NK-92 treated with Interleukin-12 subunit alpha and Interleukin-12 subunit beta, amount 100 ng/mL, for 24 hours (cell line): ENCODE data around the gene ZNF609.

Source experiments
- DNase-seq: peaks from one replicate; lab custom pipeline; 2025; lab: John Stamatoyannopoulos, UW

ZNF609 gene

DNA sequence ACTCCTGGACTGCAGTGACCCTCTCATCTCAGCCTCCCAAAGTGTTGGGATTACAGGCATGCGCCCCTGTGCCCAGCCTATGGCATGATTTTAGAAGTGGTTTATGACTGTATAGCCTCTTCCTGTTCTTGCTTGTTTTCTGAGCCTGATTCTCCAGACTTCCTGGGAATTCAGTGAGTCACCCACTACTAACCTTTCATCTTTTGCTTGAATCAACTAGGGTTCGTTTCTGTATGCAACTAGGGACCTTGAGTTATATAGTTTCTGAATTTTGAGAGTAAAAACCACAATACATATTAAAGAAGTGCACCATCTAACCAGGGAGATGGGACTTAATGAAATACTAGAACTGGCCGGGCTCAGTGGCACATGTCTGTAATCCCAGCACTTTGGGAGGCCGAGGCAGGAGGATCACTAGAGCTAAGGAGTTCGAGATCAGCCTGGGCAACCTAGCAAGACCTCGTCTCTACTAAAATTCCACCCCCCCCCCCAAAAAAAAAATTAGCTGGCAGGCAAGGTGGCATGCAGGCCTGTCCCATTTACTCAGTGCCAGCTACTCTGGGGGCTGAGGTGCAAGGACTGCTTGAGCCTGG is 76.0 kb downstream of the ZNF609 start:
- DNase-seq: no peak

DNA sequence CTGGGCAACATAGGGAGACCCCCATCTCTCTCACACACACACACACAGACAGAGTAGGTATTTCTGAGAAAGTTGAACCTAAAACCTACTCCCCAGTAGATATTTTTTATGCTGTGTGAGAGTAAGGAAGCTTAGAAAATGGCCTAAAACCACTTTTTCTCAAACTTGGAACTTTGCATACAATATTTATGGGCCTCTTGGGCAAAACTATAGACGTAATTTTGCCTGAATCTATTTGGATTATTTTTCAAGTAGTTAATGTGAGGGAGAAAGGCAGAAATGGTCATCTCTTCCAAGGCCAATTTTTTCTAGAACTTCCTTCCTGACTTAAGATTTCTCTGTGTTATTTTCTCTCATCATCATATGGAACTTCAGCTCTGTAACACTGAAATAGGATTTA is 81.7 kb downstream of the ZNF609 start:
- no peak for DNase-seq

DNA sequence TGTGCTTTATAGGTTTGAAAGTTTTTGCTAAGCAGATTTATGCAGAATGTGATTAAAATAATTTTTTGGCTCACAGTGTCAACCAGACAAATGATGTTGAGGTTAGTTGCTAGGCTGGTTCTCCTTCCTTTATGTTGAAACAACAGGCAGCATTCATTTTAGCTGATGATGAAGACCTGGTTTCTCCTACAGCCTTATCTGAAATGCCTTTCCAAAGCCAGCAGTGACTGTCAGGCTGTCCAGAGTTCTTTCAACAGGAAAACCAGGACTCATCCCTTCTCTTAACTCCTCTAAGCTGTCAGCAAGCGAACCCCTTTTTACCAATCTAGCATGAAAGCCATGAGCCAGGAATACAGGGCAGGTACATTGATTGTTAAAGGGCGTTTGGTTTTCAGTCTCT is 84.1 kb downstream of the ZNF609 start:
- DNase-seq: no peak

DNA sequence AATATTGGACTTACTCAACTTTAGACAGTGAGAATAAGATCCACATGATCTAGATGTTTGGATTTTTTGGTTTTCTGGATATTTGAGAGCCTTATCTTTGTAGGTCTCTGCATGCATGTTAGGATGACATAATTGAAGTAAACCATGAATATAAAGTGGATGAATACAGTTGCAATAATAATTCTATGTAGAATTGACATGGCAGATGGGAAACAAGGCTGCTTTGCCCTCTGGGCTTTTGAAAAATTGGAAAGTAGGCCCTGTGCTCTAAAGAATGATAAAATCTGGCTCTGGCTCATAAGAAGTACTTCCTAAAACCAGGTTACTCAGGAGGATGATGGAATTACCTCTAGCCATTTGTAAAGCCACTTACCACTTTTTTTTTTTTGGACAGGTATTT is 86.9 kb downstream of the ZNF609 start:
- no peak for DNase-seq

DNA sequence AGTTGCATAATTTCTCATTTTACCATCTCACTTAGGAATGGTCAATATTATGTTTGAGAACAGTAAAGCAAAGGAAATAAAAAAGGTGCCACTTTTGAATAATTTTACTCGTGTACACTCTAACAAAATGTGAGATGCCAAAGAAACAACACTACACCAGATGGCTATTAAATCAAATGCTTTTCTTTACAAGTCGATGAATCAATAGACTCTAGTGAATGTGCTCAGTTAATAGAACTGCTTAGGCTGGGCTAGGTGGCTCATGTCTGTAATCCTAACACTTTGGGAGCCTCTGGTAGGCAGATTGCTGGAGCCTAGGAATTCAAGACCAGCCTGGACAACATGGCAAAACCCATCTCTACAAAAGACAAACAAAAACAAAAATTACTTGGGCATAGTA is 87.9 kb downstream of the ZNF609 start:
- DNase-seq: no peak

DNA sequence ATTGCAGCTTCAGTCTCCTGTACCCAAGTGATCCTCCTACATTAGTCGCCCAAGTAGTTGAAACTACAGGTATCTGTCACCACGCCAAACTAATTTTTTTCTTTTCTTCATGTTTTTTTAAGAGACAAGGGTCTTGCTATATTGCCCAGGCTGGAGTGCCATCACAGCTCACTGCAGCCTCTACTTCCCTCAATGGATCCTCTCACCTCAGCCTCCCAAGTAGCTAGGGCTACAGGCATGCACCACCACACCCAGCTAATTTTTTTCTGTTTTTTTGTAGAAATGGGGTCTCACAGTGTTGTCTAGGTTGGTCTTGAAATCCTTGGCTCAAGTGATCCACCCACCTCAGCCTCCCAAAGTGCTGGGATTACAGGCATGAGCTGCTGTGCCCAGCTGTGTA is 89.5 kb downstream of the ZNF609 start:
- DNase-seq: no peak

DNA sequence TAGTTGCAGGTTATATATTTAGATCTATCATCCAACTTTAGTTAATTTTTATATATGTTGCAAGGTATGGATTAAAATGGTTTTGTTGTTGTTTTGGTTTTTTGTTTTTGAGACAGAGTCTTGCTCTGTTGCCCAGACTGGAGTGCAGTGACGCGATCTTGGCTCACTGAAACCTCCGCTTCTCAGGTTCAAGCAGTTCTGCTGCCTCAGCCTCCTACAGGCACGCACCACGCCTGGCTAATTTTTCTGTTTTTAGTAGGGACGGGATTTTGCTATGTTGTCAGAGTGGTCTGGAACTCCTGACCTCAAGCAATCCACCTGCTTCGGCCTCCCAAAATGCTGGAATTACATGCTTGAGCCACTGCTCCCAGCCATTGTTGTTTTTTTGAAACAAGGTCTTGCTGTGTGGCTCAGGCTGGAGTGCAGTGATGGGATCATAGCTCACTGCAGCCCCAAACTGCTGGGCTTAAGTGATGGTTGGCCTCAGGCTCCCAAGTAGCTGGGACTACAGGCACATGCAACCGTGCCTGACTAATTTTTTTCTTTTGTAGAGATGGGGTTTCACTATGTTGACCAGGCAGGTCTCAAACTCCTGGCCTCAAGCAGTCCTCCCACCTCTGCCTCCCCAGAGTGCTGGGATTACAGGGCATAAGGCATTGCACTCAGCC is 92.0 kb downstream of the ZNF609 start:
- DNase-seq: no peak

DNA sequence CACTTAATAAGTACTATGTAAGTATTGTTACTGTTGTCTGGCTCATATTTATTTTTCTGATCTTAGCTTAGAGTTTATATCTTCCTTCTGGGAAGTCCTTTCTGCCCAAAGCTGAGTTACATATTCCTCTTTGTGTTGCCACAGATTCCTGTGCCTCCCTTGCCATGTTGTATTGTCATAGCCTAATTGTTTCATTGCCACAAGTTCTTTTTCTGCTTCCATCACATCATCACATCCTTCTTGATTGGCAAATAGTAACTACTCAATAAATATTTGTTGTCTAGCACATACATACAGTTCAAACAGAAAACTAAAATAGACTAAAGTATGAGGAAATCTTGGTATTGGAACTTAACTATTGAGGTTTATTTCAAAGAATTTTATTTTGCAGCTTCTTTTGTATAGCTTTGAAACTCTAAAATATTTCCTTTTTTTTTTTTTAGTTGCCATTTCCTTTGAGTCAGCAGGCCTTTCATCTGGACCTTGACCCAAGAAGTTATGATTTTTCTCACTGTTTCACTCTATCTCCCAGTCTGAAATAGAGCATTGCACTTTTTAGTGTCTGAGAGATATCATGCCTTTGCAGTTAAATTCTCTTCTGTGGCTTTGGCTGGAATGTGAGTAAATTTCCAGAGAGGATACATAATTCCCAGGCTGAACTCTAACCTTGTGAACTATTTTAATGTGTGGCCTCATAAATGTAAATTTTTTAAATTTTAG is 98.2 kb downstream of the ZNF609 start:
- no peak for DNase-seq

DNA sequence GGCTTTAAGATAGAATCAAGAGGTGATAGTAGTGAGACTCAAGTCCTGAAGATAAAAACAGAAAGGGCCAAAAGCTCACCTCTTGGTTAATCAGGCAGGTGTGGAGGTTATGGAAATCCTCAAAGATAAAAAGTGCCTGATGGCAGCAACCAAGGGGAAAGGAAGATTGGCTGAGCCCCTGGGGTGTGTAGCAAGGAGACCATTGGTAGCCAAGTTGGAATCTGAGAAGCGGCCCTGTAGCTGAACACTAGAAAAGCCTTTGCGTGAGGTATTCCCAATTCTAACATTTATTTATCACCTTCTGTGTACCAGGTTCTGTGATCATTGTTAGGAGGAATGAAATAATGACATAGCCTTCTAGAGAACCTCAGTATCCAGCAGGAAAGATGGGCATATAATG is 98.9 kb downstream of the ZNF609 start:
- no peak for DNase-seq

DNA sequence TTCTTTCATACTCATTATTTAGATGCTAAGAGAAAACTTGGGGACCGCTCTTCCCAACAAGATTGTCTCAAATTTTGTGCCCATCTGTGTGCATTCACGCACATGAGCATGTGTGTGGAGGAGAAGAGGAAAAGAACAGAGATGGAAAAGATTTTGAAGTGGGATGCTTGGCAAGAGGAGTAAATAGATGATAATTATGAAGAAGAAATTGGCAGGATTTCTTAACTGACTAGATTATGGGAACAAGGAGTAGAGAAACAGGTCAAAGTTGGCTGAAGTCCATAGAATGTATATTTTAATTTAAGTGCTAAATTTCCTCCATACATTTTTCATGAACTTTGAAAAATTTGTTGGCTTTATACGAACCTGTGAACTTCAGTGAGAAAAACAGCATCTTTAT is 100.1 kb downstream of the ZNF609 start:
- no peak for DNase-seq

DNA sequence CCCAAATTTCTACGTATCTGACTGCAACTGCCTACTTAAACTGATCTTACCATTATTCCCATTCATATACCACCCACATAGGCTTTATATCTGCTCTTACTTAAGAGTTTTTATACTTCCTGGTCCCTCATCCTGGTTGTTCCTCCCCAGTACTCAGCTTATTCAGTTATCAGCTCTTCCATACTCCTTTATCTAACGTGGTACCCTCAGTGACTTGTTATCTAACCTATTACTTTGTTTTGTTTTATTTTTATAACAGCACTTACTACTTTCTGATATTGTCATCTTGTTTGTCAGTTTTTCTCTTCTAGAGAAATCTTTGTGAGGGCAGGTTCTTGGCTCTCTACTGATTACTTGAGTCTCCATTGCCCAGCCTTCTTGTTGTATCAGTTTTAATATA is 100.6 kb downstream of the ZNF609 start:
- DNase-seq: no peak

DNA sequence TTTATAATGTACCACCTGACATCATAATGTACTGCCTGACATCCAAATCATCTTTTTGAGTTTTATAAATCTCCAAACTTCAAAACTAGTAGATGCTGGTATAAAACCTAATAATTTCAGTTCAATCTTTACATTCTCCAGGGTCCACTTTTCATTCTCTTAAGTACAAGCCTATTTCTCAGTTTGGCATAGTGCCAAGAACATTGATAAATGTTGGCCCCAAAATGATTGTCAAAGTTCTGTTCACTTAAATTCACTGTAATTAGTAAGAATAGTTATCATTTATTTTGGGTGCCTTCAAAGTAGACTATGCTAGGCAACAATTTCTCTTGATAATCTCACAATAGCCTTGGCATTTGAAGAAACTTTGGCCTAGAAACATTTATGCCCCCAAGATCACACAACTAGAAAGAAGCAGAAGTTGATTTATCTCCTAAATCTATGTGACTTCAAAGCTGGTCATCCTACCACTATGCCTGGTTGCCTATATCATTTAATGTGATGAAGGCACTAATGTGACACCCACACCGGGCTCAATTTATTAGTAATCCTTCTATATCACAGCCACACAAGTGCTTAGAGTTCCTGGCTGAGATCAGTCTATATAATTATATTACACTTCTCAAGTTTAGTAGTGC is 101.7 kb downstream of the ZNF609 start:
- DNase-seq: no peak

DNA sequence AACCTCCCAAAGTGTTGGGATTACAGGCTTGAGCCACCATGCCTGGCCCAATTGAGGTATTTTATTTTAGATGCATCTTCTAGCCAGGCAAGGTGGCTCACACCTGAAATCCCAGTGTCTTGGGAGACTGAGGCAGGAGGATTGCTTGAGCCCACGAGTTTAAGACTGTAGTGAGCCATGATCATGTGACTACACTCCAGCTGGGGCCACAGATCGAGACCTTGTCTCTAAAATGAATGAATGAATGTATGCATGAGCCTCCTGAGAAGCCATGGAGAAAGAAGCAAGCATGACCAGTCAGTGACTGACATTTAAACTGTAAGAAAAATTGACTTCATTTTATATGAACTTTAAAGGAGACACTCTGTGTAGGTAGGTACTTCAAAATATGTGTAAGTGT is 105.7 kb downstream of the ZNF609 start:
- DNase-seq: no peak

DNA sequence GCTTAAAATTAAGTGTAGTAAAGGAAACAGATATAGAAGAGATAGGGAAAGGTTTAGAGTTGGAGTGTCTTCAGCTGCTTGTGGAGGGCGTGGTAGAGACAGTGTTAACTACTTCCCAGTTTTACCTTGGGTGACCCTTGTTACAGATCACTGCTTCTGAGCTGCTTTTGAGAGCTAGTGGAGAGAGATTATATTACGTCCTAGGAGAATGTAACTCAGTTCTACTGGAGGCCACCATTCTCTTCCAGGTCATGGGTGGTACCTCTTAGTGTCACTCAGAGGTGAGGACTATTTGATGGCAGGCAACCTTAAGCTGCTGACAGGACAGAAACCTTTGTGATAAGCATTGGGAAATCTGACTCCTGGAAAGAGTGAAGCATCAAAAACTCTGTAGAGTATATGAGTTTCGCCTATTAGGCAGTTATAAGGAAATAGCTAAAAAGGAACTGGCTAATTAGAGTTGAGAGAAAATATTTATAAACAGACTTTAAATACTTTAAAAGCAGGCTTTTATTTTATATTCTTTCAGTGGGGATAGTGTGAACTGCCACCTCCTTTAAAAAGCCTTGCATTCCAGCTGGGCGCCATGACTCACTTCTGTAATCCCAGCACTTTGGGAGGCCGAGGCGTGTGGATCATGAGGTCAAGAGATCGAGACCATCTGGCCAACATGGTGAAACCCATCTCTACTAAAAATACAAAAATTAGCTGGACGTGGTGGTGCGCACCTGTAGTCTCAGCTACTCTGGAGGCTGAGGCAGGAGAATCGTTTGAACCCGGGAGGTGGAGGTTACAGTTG is 106.5 kb downstream of the ZNF609 start:
- DNase-seq: no peak

DNA sequence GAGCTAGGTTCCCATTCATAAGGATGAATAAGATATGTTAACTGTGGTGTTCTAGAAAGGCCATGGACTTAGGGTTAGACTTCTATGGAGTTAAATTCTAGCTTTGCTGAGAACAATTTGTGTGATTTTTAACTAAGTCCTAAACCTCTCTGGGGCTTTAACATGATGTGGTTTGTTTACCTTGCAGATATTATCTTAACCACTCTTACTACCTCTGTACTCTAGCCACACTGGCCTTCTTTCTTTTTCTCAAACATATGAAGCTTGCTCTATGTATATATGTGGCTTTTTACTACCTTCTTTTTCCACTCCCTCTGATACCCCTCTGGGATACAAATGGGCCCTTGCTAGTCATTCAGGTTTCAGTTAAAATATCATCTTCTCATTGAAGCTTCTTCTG is 108.4 kb downstream of the ZNF609 start:
- no peak for DNase-seq

DNA sequence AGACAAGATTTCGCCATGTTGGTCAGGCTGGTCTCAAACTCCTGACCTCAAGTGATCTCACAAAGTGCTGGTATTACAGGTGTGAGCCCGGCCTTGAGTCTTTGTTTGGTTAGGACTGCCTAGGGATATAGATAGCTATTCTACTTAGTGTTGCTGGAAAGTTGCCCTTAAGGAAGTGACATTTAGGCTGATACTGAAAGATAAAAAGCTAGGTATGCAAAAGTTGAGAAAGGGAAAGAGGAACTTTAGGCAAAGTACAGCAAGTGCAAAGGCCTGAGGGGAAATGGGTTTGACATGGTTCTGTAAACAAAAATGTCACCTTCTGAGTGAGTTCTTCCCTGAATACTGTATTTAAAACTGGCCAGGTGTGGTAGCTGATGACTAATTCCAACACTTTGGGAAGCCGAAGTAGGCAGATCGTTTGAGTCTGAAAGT is 111.5 kb downstream of the ZNF609 start:
- DNase-seq: no peak

DNA sequence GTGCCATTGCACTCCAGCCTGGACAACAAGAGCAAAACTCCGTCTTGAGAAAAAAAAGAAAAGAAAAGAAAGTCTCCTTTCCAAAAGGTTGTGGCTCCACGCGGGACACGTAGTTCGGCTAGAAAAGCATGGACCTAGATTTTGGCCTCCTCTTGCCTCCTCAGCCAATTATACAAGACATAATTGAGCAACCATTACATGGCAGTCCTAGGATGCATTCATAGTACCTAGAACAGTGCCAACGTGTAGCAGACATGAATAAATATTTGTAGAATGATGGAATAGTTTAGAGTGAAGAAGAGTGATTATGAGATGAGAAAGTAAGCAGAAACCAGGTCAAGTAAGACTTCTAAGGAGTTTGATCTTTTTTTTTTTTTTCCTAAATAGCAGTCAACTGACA is 112.5 kb downstream of the ZNF609 start:
- DNase-seq: no peak

DNA sequence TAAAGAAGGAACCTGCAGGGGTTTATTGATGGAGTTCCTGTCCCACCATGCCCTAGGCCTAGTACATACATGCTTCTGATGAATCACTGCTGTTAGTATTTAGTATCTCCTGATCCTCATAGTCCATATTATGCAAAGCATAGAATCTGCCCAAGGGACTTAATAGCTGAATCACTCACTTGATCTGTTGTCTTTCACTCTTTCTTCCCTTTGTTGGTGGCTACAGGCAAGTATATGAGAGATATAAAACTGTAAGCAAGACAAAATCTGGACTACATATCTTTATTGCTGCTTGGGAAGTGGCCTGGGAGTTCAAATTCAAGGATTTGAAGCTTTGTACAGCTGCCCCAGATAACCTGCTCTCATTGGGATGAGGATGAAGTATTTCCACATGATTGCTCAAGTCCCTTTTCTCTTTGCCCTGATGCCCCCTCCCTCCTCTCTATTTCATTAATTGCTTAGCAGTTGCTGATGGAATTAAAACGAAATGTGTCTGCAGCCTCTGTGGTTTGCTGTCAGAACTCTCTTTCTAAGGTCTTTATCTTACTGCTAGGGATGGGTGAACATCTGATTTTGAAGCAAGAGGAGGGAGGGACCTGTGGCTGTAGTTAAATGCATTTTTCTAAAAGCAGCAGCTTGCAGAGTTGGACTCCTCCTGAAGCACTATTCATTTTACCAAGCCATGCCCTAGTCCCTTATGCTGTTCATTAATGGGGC is 114.1 kb downstream of the ZNF609 start:
- no peak for DNase-seq

DNA sequence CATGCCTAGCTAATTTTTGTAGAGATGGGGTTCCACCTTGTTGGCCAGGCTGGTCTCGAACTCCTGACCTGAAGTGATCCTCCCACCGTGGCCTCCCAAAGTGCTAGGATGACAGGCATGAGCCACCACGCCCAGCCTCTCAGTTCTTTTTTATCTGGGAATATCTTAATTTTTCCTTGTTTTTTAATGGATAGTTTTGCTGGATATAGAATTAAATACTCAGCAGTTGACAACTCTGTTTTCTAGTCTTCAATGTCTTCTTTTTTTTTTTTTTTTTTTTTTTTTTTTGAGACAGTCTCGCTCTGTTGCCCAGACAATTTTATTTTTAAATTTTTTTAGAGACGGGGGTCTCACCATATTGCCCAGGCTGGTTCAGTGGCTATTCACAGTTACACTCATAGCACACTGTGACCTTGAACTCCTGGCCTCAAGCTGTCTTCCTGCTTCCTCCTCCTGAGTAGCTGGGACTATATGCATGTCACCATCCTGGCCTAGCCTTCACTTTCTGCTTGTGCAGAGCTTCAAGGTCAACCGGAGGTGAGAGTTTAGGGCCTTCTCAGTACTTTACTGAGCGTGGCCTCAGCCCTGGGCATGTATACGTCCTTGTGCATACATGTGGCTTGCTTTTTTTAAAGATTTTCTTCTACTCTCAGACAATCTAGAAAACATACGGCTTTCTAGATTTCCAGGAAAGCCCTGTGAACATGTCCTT is 120.5 kb downstream of the ZNF609 start:
- DNase-seq: no peak

DNA sequence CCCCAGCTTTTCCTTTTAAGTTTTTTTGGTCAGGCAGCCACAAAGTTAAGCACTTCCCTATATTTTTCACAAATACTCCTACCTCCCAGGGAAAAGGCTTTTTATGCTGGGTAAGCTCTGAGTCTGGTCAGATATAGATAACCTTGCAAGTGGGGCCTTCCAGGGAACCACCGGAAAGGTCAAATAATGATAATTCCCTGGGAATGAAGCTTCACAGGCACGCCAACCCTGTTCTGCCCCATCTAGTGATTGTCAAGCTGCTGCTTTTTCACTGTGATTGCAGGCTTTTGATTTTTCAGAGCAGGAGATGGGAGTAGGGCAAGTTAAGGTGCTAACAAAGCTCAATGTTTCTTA is 121.0 kb downstream of the ZNF609 start:
- no peak for DNase-seq

DNA sequence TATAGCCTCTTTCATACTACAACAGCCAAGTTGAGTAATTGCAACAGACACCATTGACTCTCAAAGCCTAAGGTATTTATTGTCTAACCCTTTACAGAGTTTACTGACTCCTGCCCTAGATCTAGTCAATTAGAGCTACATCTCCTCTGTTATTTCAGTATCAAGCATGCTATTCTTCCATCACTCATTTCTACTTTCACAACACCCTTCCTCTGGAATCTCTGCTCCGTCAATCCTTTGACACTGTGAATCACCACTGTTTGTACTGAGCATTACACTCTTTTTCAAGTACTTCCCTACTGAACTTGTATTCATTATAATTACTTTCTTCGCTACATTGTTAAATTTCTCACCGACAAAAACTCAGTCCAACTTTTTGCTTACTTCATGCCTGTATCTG is 121.8 kb downstream of the ZNF609 start:
- no peak for DNase-seq
